Measurements from ENCODE around the gene SNX12.
"Not testable (repeated sequence)": the region's sequence is repeated elsewhere in the genome, so short reads cannot be mapped to it uniquely, and the experiment has no call there.

Gene SNX12

DNA sequence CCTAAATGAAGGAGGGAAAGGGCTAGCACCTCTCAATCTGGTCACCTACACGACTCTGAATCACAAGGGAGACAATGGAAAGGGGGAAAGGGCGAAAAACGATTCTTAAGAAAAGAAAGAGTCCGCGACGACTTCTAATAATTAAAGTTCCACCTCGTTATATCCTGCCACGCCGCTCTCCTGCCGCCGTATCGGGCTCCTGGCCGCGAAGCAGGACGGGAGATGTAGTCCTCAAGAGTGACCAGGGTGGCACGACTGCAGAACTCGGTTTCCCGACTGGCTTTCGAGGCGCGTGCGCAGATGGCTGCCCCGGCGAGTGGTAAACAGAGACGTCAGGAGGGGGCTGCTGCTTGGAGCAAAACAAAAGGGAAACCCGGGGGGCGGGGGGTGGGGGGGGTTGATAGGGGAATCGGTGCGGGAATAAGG is 27.4 kb upstream of the SNX12 start, which contains the start of gene FOXO4:
Gene FOXO4 (plus strand): TSS at position 297 of the 426 bp plus-strand sequence. CDS start 678 bp downstream, outside the sequence.
- peak within 1 kb of the TSS; percentile 62 for H3K4me3 ChIP-seq (ENCODE audit: low read depth, low read length)
- DNase-seq (ENCODE audit: low read depth): peak; percentile 42

- DNase-seq (ENCODE audit: low read depth): no peak
- H3K4me3 ChIP-seq (ENCODE audit: low read depth, low read length): peak overlapping the region; percentile 62
Observed at GRCh38 chrX:71095033-71095432, 26.9 kb upstream of the SNX12 start.

GRCh38 chrX:71091263-71091662 is 23.1 kb upstream of the SNX12 start:
- DNase-seq (ENCODE audit: low read depth): no peak
- H3K4me3 ChIP-seq (ENCODE audit: low read depth, low read length): no peak overlapping the region

- no peak for DNase-seq (ENCODE audit: low read depth)
- no peak overlapping the region for H3K4me3 ChIP-seq (ENCODE audit: low read depth, low read length)
Observed at GRCh38 chrX:71085900-71086299, 17.8 kb upstream of the SNX12 start.

DNA sequence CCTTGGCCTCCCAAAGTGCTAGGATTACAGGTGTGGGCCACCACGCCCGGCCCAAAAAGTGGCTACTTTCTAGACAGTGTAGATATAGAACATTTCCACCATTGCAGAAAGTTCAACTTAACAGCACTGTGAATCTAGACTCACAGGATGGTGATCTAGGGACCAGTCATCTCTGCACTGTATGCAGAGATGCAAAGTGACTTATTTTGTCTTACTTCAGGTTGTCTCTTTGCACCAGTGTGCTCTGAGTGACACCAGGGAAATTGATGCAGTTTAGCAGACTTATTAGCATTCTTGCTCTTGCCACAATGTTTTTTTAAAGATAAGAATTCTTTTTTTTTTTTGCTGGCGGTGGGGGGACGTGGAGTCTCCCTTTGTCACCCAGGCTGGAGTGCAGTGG is 14.7 kb upstream of the SNX12 start:
- no peak overlapping the region for H3K4me3 ChIP-seq (ENCODE audit: low read depth, low read length)
- no peak for DNase-seq (ENCODE audit: low read depth)

DNA sequence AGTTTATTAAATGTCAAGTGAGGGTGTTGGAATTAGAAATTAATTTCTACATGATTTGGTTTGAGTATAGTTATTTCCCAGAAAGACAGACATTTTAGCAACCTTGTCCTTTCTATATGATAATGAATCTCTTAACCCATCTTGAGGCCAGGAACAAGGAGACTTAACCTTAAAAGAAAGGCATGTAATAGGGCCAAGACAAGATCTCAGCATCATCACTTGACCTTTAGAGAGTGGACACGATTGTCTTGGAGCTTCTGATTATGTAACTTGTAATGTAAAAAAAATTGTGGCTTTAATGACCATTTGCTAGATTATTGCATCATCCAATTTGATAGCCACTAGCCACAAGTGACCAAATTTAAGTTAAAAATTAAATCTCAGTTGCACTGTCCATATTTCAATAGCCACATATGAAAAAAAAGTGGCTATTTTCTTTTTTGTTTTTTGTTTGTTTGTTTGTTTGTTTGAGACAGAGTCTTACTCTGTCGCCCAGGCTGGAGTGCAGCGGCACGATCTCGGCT is 14.1 kb upstream of the SNX12 start:
- DNase-seq (ENCODE audit: low read depth): no peak
- no peak overlapping the region for H3K4me3 ChIP-seq (ENCODE audit: low read depth, low read length)

DNA sequence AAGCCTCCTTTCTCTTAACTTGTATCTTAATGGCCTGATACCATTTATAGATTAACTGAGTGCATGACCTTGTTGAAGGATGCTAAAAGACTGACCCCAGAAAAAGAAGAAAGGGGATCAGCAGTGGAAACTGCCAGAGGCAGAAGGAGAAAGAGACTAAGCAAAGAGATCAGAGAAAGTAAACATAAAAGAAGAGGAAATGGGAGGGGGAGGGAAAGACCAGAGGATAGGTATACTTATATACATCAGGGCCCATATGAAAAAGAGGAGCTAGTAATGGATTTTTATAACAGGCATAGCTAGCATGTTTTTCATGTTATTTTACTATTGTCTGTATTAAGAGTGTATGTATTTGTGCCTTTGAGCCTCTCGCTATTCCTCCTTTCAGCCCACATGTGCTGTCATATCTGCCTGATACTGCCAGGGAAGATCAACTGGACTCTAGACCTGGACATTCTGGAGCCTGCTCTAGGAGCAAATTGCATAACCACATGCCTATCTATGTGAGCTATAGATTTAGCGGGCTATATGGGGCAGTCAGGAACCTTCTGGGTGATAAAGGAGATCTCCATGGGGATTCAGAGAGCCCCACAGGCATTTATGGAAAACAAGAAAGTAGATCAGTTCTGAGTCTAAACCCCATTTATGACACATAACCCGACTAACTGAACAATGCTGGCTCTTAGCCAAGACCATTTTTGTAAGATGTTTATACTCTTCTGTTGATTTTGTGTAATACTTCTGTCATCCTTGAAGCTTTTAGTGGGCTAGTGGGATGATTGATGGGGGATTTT is 13.4 kb upstream of the SNX12 start:
- DNase-seq (ENCODE audit: low read depth): no peak
- no peak overlapping the region for H3K4me3 ChIP-seq (ENCODE audit: low read depth, low read length)

GRCh38 chrX:71070531-71070930 is 2.4 kb upstream of the SNX12 start:
- no peak for DNase-seq (ENCODE audit: low read depth)
- no peak overlapping the region for H3K4me3 ChIP-seq (ENCODE audit: low read depth, low read length)

DNA sequence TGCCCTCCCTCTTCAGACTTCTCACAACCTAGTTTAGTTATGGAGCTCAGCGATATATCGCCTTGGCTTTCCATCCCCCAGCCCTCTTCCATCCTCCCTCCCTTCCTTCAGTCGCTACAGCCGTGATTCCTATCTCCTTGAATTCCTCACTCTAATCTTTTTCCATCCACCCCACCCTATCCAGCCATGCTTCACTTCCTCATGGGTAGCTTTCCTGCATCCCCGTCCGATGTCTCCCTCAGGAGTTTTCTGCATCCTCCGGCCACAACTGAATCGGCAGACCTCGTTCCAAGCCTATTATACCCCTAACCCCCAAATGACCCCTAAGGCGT is 456 bp downstream of the SNX12 start:
- peak overlapping the region; percentile 67 for H3K4me3 ChIP-seq (ENCODE audit: low read depth, low read length)
- no peak for DNase-seq (ENCODE audit: low read depth)

DNA sequence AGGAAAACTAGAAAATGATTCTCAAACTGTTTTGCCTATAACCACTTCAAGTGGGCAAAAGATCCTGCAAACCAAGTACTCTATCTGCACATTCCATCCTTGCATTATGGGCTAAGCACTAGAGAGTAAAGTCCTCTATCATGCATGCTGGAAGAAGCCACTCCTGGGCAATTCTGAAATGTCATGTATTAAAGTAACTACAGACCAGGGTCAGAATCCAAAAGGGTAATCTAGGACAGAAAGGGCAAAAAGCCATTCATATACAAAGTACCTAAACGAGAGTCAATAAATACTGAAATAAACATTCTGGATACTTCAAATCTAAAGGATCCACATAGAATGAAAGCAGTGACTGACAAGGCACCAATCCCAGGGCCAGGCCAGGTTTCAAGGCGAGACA is 1.0 kb downstream of the SNX12 start:
- peak overlapping the region; percentile 67 for H3K4me3 ChIP-seq (ENCODE audit: low read depth, low read length)
- no peak for DNase-seq (ENCODE audit: low read depth)

GRCh38 chrX:71060127-71060526 is 8.0 kb downstream of the SNX12 start:
- no peak overlapping the region for H3K4me3 ChIP-seq (ENCODE audit: low read depth, low read length)
- DNase-seq (ENCODE audit: low read depth): no peak

- H3K4me3 ChIP-seq (ENCODE audit: low read depth, low read length): no peak overlapping the region
Observed at GRCh38 chrX:71057848-71058530, 10.1 kb downstream of the SNX12 start.

GRCh38 chrX:71056867-71057266 is 11.3 kb downstream of the SNX12 start:
- no peak overlapping the region for H3K4me3 ChIP-seq (ENCODE audit: low read depth, low read length)
- DNase-seq (ENCODE audit: low read depth): no peak

More at GRCh38 chrX:71057848-71058530, 10.1 kb downstream of the SNX12 start:
- DNase-seq (ENCODE audit: low read depth): no peak

DNA sequence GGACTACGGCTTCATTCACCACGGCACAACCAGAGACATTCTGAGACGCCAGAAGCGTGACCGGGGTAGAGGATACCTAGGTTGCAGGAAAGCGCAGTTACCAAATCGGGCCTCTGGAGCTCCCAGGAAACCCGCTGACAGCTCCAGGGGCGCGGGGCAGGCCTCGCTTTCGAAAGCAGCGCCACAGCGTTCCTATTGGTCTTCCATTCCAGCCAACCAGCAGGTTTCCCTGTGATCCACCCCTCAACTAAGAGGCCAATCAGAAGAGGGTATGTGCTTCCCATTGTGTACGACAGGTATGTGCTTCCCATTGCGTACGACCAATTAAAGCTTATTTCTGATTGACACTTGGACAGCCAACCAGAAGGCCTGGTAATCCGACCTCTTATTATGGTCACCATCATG is 14.9 kb downstream of the SNX12 start:
- no peak for DNase-seq (ENCODE audit: low read depth)

GRCh38 chrX:71052721-71053120 is 15.4 kb downstream of the SNX12 start:
- DNase-seq (ENCODE audit: low read depth): no peak
- no peak overlapping the region for H3K4me3 ChIP-seq (ENCODE audit: low read depth, low read length)

More for the DNA sequence above, 14.9 kb downstream of the SNX12 start:
- no peak overlapping the region for H3K4me3 ChIP-seq (ENCODE audit: low read depth, low read length)

DNA sequence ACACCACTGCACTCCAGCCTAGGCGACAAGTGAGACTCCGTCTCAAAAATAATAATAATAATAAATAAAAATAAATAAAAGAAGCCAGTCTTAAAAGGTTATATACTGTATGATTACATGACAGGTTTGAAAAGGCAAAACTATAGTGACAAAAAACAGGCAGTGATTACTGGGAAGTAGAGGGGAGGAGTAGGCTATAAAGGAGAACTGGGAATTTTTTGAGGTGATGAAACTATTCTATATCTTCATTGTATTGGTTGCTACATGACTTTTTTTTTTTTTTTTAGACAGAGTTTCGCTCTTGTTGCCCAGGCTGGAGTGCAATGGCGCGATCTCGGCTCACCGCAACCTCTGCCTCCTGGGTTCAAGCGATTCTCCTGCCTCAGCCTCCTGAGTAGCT is 20.2 kb downstream of the SNX12 start:
- not testable (repeated sequence) for H3K4me3 ChIP-seq (ENCODE audit: low read depth, low read length); DNase-seq (ENCODE audit: low read depth)

GRCh38 chrX:71017396-71017939 is 50.7 kb downstream of the SNX12 start:
- no peak overlapping the region for H3K4me3 ChIP-seq (ENCODE audit: low read depth, low read length)
- DNase-seq (ENCODE audit: low read depth): no peak
